NCI-H748 (cell line): Measurements from ENCODE around the gene ADD2.

Source experiments
- DNase-seq: peaks from one replicate; lab custom pipeline; 2025; ENCODE audit not compliant: unreplicated experiment; lab: John Stamatoyannopoulos, UW

Gene ADD2

GRCh38 chr2:70675862-70676261 lies 92.1 kb downstream of the ADD2 start:
- no peak for DNase-seq

GRCh38 chr2:70674636-70675430 lies 93.2 kb downstream of the ADD2 start:
- no peak for DNase-seq

- no peak for DNase-seq
Observed at GRCh38 chr2:70673041-70673647, 94.9 kb downstream of the ADD2 start.

GRCh38 chr2:70671092-70671675 lies 96.8 kb downstream of the ADD2 start:
- DNase-seq, result no peak

GRCh38 chr2:70670626-70671025 lies 97.4 kb downstream of the ADD2 start:
- DNase-seq, result no peak

GRCh38 chr2:70670202-70670601 lies 97.8 kb downstream of the ADD2 start:
- DNase-seq, result no peak

GRCh38 chr2:70668911-70669310 lies 99.1 kb downstream of the ADD2 start:
- DNase-seq, result no peak

GRCh38 chr2:70668432-70668831 lies 99.6 kb downstream of the ADD2 start:
- DNase-seq, result no peak

GRCh38 chr2:70664525-70664924 lies 103.5 kb downstream of the ADD2 start:
- DNase-seq, result no peak

GRCh38 chr2:70663411-70663810 lies 104.6 kb downstream of the ADD2 start:
- DNase-seq, result no peak

GRCh38 chr2:70659551-70659950 lies 108.4 kb downstream of the ADD2 start:
- DNase-seq, result no peak

GRCh38 chr2:70658476-70658875 lies 109.5 kb downstream of the ADD2 start:
- DNase-seq, result no peak

GRCh38 chr2:70657246-70657645 lies 110.8 kb downstream of the ADD2 start:
- DNase-seq, result no peak

GRCh38 chr2:70656421-70657010 lies 111.5 kb downstream of the ADD2 start:
- no peak for DNase-seq

- no peak for DNase-seq
Observed at GRCh38 chr2:70655786-70656185, 112.2 kb downstream of the ADD2 start.

- peak; percentile 11 for DNase-seq
Observed at GRCh38 chr2:70655211-70655610, 112.8 kb downstream of the ADD2 start.

GRCh38 chr2:70651727-70652126 lies 116.3 kb downstream of the ADD2 start:
- no peak for DNase-seq

- no peak for DNase-seq
Observed at GRCh38 chr2:70651014-70651413, 117.0 kb downstream of the ADD2 start.

GRCh38 chr2:70648961-70649360 lies 119.0 kb downstream of the ADD2 start:
- DNase-seq, result no peak

- peak; percentile 50 for DNase-seq
Observed at GRCh38 chr2:70647873-70648481, 120.0 kb downstream of the ADD2 start.

GRCh38 chr2:70646420-70646818 lies 121.6 kb downstream of the ADD2 start:
- DNase-seq, result no peak
